Measurements from ENCODE around the gene HDAC5. TPM values are rescaled to one million over a fixed set of nuclear protein-coding genes. Genes with fewer than 3 reads are reported as not detected.

HDAC5 gene
- total RNA-seq, 1 donor from 2014 or later, result 51.2 TPM

DNA sequence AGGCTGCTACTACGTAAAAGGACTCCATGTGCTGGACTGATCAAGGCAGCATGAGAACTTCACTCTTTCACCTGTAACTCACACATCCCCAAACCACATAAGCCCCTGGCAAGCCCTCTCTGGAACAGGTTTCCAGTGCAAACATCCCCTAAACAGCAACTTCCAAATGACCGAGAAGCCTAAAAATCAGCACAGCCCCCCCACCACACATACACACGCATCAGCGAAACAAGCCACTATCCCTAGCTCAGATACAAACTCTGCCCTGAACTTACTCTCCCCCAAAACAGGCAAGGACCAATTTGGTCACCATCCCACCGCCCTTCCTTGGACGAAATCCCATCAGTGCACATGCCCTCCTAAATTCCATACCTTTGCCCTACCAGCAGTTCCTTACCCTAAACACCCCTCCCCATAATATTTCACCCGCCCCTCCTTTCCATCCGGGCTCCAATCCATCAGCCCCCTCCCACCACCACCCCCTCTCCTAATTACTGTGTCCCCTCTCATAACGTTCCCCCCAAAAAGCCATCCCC is 57.7 kb downstream of the HDAC5 start:
- Mint-ChIP-seq H3K9me3 (ENCODE audit: low read depth) (no peaks in the 10 kb centered on the region), H3K4me1 (ENCODE audit: low read depth) (peaks cover 47% of the 10 kb centered on the region), H3K27ac (ENCODE audit: unreplicated experiment) (peak overlapping the region; percentile 95), H3K36me3 (ENCODE audit: low read depth) (peaks cover 12% of the 10 kb centered on the region), H3K4me3 (ENCODE audit: unreplicated experiment) (peak overlapping the region; percentile 92), H3K27me3 (ENCODE audit: low read depth) (no peaks in the 10 kb centered on the region)
- no peak for TF ChIP-seq CTCF (IDR thresholded peaks at IDR 0.05)
- DNase-seq (ENCODE audit: low spot score), result no peak

- H3K36me3 Mint-ChIP-seq (ENCODE audit: low read depth), result peaks cover 17% of the 10 kb centered on the region
- TF ChIP-seq CTCF (IDR thresholded peaks at IDR 0.05), result no peak
- H3K4me3 Mint-ChIP-seq (ENCODE audit: unreplicated experiment), result no peak overlapping the region
- H3K27ac Mint-ChIP-seq (ENCODE audit: unreplicated experiment), result peak overlapping the region; percentile 67
- H3K27me3 Mint-ChIP-seq (ENCODE audit: low read depth), result no peaks in the 10 kb centered on the region
- H3K9me3 Mint-ChIP-seq (ENCODE audit: low read depth), result no peaks in the 10 kb centered on the region
- no peak for DNase-seq (ENCODE audit: low spot score)
- peaks cover 40% of the 10 kb centered on the region for H3K4me1 Mint-ChIP-seq (ENCODE audit: low read depth)
Measured at GRCh38 chr17:44063704-44064639, 59.5 kb downstream of the HDAC5 start.

DNA sequence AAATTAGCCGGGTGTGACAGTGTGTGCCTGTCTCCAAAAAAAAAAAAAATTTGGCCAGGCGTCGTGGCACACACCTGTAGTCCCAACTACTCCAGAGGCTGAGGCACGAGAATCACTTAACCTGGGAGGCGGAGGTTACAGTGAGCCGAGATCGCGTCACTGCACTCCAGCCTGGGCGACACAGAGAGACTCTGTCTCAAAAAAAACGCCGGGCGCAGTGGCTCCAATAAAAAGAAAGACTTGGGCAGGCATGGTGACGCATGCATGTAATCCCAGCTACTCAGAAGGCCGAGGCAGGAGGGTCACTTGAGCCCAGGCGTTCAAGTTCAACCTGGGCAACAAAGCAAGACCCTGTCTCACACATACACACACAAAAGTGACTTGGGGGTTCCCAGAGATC is 60.6 kb downstream of the HDAC5 start:
- Mint-ChIP-seq H3K27ac (ENCODE audit: unreplicated experiment) (no peak overlapping the region), H3K4me3 (ENCODE audit: unreplicated experiment) (no peak overlapping the region), H3K27me3 (ENCODE audit: low read depth) (no peaks in the 10 kb centered on the region), H3K9me3 (ENCODE audit: low read depth) (no peaks in the 10 kb centered on the region), H3K36me3 (ENCODE audit: low read depth) (peaks cover 16% of the 10 kb centered on the region), H3K4me1 (ENCODE audit: low read depth) (peaks cover 38% of the 10 kb centered on the region)
- DNase-seq (ENCODE audit: low spot score), result peak; percentile 57
- no peak for TF ChIP-seq CTCF (IDR thresholded peaks at IDR 0.05)

- Mint-ChIP-seq H3K9me3 (ENCODE audit: low read depth) (no peaks in the 10 kb centered on the region), H3K27me3 (ENCODE audit: low read depth) (no peaks in the 10 kb centered on the region), H3K36me3 (ENCODE audit: low read depth) (peaks cover 16% of the 10 kb centered on the region), H3K4me1 (ENCODE audit: low read depth) (peaks cover 27% of the 10 kb centered on the region), H3K4me3 (ENCODE audit: unreplicated experiment) (no peak overlapping the region), H3K27ac (ENCODE audit: unreplicated experiment) (no peak overlapping the region)
- no peak for DNase-seq (ENCODE audit: low spot score)
- no peak for TF ChIP-seq CTCF (IDR thresholded peaks at IDR 0.05)
Measured at GRCh38 chr17:44061446-44061845, 62.0 kb downstream of the HDAC5 start.

GRCh38 chr17:44059101-44059892 is 64.1 kb downstream of the HDAC5 start:
- H3K4me1 Mint-ChIP-seq (ENCODE audit: low read depth), result peaks cover 17% of the 10 kb centered on the region
- H3K27me3 Mint-ChIP-seq (ENCODE audit: low read depth), result no peaks in the 10 kb centered on the region
- no peak for TF ChIP-seq CTCF (IDR thresholded peaks at IDR 0.05)
- DNase-seq (ENCODE audit: low spot score), result no peak
- H3K27ac Mint-ChIP-seq (ENCODE audit: unreplicated experiment), result no peak overlapping the region
- H3K9me3 Mint-ChIP-seq (ENCODE audit: low read depth), result no peaks in the 10 kb centered on the region
- H3K4me3 Mint-ChIP-seq (ENCODE audit: unreplicated experiment), result no peak overlapping the region
- peaks cover 16% of the 10 kb centered on the region for H3K36me3 Mint-ChIP-seq (ENCODE audit: low read depth)
